Breast epithelium (tissue), 4 donors: ENCODE measurements around the gene FSTL4. TPM values are rescaled to one million over a fixed set of nuclear protein-coding genes. Genes with fewer than 3 reads are reported as not detected.

Experiments used
- DNase-seq, 2 donors: peaks; one replicate each; pipeline ENCODE4 v3.0.0-alpha.2; 2019; ENCODE audit warnings: low spot score in 2 of 2
- H3K27ac ChIP-seq, 2 donors: fragments of 200-600 bp; sonication (generic) in 1 of 2; one replicate each; pipeline ENCODE4 v1.5.1; 2016 to 2019; ENCODE audit warnings: mild to moderate bottlenecking in 1 of 2
- H3K27me3 ChIP-seq, 2 donors: fragments of 200-600 bp; sonication (generic) in 1 of 2; one replicate each; pipeline versions ENCODE4 v1.5.1 to v1.6.0; 2017 to 2019; ENCODE audit warnings: control low read depth in 1 of 2, mild to moderate bottlenecking in 1 of 2
- H3K36me3 ChIP-seq: fragments of 200-600 bp; one replicate; pipeline ENCODE4 v1.5.1; 2019
- H3K4me1 ChIP-seq, 2 donors: fragments of 200-600 bp; sonication (generic); one replicate each; pipeline ENCODE4 v1.5.1; 2016 to 2019; ENCODE audit warnings: control low read depth in 1 of 2
- H3K4me3 ChIP-seq, 3 donors: fragments of 200-600 bp; sonication (generic); 1 replicate in 2 of 3; 2 replicates in 1 of 3; pipeline ENCODE4 v1.5.1; 2016 to 2019; ENCODE audit warnings: mild to moderate bottlenecking in 3 of 3, moderate library complexity in 2 of 3
- H3K9me3 ChIP-seq, 2 donors: fragments of 200-600 bp; sonication (generic) in 1 of 2; one replicate each; pipeline ENCODE4 v1.5.1; 2016 to 2019; ENCODE audit warnings: control low read depth in 1 of 2
- CTCF ChIP-seq, 3 donors: fragments of 450-650 bp; IDR thresholded peaks; one replicate each; pipeline ENCODE4 v1.5.1; 2016 to 2017; ENCODE audit warnings: antibody characterized with exemption in 3 of 3, mild to moderate bottlenecking in 3 of 3, moderate library complexity in 3 of 3
- POLR2A ChIP-seq: fragments of 450-650 bp; IDR thresholded peaks from one replicate; pipeline ENCODE4 v1.6.1; 2016; ENCODE audit warnings: antibody characterized with exemption, mild to moderate bottlenecking, moderate library complexity
- POLR2AphosphoS5 ChIP-seq, 3 donors: sonication (generic); formaldehyde crosslinking; IDR thresholded peaks; one replicate each; pipeline ENCODE4 v1.6.1; 2017; ENCODE audit warnings: antibody characterized with exemption in 3 of 3
- intact Hi-C: fragments of 100-400 bp; cut with DNase I; formaldehyde crosslinking; loops from one replicate; pipeline ENCODE4 v1.15.1; 2023; ENCODE audit warnings: low total_unique reads
- total RNA-seq, 3 donors: library from RNA; depleted of rRNA; stranded (reverse); fragments of >200 nt; gene quantifications; one replicate each; pipeline ENCODE4 v1.1.0, GENCODE V29; 2016

FSTL4 gene
- total RNA-seq, 3 donors from 2014 or later: 0.16 to 0.98 (median 0.88) TPM

GRCh38 chr5:133405275-133406034, 206.9 kb downstream of the FSTL4 start:
- Histone ChIP-seq H3K4me3 (no peak overlapping the region), H3K27ac (no peak overlapping the region), H3K4me1 (no peaks in the 10 kb centered on the region), H3K27me3 (no peaks in the 10 kb centered on the region), H3K36me3 (no peaks in the 10 kb centered on the region), H3K9me3 (no peaks in the 10 kb centered on the region)
- intact Hi-C loops: no loop called here
- DNase-seq: peak in 1 of 2 donors; percentile 46
- TF ChIP-seq POLR2A: no peak
- no peak for TF ChIP-seq CTCF (IDR thresholded peaks at IDR 0.05)
- TF ChIP-seq POLR2AphosphoS5 (IDR thresholded peaks at IDR 0.05): no peak

GRCh38 chr5:133404724-133405123, 207.6 kb downstream of the FSTL4 start:
- Histone ChIP-seq H3K27ac (no peak overlapping the region), H3K9me3 (no peaks in the 10 kb centered on the region), H3K4me3 (no peak overlapping the region), H3K27me3 (no peaks in the 10 kb centered on the region), H3K36me3 (no peaks in the 10 kb centered on the region), H3K4me1 (no peaks in the 10 kb centered on the region)
- intact Hi-C loops: no loop called here
- TF ChIP-seq CTCF (IDR thresholded peaks at IDR 0.05) (no peak), POLR2A (no peak), POLR2AphosphoS5 (IDR thresholded peaks at IDR 0.05) (no peak)
- no peak for DNase-seq

GRCh38 chr5:133403741-133404364, 208.5 kb downstream of the FSTL4 start:
- no peaks in the 10 kb centered on the region for H3K4me1 ChIP-seq

GRCh38 chr5:133402775-133403174, 209.6 kb downstream of the FSTL4 start:
- Histone ChIP-seq H3K27me3 (no peaks in the 10 kb centered on the region), H3K9me3 (no peaks in the 10 kb centered on the region), H3K27ac (no peak overlapping the region), H3K36me3 (no peaks in the 10 kb centered on the region), H3K4me1 (no peaks in the 10 kb centered on the region), H3K4me3 (no peak overlapping the region)
- intact Hi-C loops: no loop called here
- no peak for DNase-seq
- no peak for TF ChIP-seq POLR2A
- TF ChIP-seq CTCF (IDR thresholded peaks at IDR 0.05): no peak
- TF ChIP-seq POLR2AphosphoS5 (IDR thresholded peaks at IDR 0.05): no peak

More at GRCh38 chr5:133403741-133404364, 208.5 kb downstream of the FSTL4 start:
- no peak for TF ChIP-seq CTCF (IDR thresholded peaks at IDR 0.05)
- no peak for TF ChIP-seq POLR2A
- TF ChIP-seq POLR2AphosphoS5 (IDR thresholded peaks at IDR 0.05): no peak
- Histone ChIP-seq H3K27ac (no peak overlapping the region), H3K4me3 (no peak overlapping the region), H3K27me3 (no peaks in the 10 kb centered on the region), H3K9me3 (no peaks in the 10 kb centered on the region), H3K36me3 (no peaks in the 10 kb centered on the region)
- DNase-seq: no peak
- intact Hi-C loops: no loop called here

GRCh38 chr5:133401731-133402347, 210.5 kb downstream of the FSTL4 start:
- Histone ChIP-seq H3K4me1 (no peaks in the 10 kb centered on the region), H3K4me3 (no peak overlapping the region), H3K36me3 (no peaks in the 10 kb centered on the region), H3K9me3 (no peaks in the 10 kb centered on the region), H3K27ac (no peak overlapping the region), H3K27me3 (no peaks in the 10 kb centered on the region)
- DNase-seq: no peak
- TF ChIP-seq CTCF (IDR thresholded peaks at IDR 0.05): no peak
- TF ChIP-seq POLR2AphosphoS5 (IDR thresholded peaks at IDR 0.05): no peak
- no peak for TF ChIP-seq POLR2A
- intact Hi-C loops: no loop called here
